B cell (primary cell): ENCODE data around the gene AHRR. TPM values are rescaled to one million over a fixed set of nuclear protein-coding genes. Genes with fewer than 3 reads are reported as not detected.

Experiments
- ATAC-seq: fragments of 200-7000 bp; cut with Tn5 transposase; one replicate; pipeline ENCODE4 v1.10.0; 2021; ENCODE audit warnings: low read depth, mild to moderate bottlenecking, moderate number of reproducible peaks, moderate library complexity
- CTCF ChIA-PET: fragments of 350-600 bp; sonication (Branson Sonifier 250); formaldehyde crosslinking; loops from one replicate; lab custom pipeline; 2021; ENCODE audit warnings: antibody characterized with exemption, inconsistent platforms; lab: Charles Lee
- POLR2A ChIA-PET: fragments of 350-600 bp; sonication (Branson Sonifier 250); formaldehyde crosslinking; loops from one replicate; lab custom pipeline; 2021; ENCODE audit warnings: antibody characterized with exemption; lab: Charles Lee
- DNase-seq: peaks from one replicate; pipeline ENCODE4 v3.0.0; 2013
- H2AFZ ChIP-seq: 2 replicates; pipeline ENCODE4 v1.6.1; 2012; ENCODE audit warnings: mild to moderate bottlenecking, low read depth, low read length; ENCODE audit not compliant: insufficient read depth, poor library complexity, severe bottlenecking
- H3K27ac ChIP-seq, 2 donors: 1 replicate in 1 of 2; 2 replicates in 1 of 2; pipeline ENCODE4 v1.5.1; 2012 to 2013; ENCODE audit warnings: low read length in 2 of 2, mild to moderate bottlenecking in 2 of 2, moderate library complexity in 1 of 2
- H3K27me3 ChIP-seq, 4 experiments: fragments of 200-600 bp in 1 of 4; sonication (generic) in 1 of 4; replicated peaks in 1 of 4; 1 replicate in 2 of 4; 2 replicates in 2 of 4; pipeline versions ENCODE4 v1.6.1 to v1.7.0; 2013 to 2016; ENCODE audit warnings: low read length in 3 of 4, mild to moderate bottlenecking in 2 of 4, mixed read lengths in 1 of 4, moderate library complexity in 1 of 4; ENCODE audit not compliant: insufficient read depth in 4 of 4, control insufficient read depth in 3 of 4; ENCODE audit errors: control extremely low read depth in 1 of 4
- H3K36me3 ChIP-seq, 2 experiments: replicated peaks in 1 of 2; 1 replicate in 1 of 2; 2 replicates in 1 of 2; pipeline versions ENCODE4 v1.6.1 to v1.7.1; 2013; ENCODE audit warnings: low read length in 1 of 2; ENCODE audit not compliant: insufficient read depth in 2 of 2, control insufficient read depth in 1 of 2; ENCODE audit errors: control extremely low read depth in 1 of 2, extremely low read depth in 1 of 2
- H3K4me1 ChIP-seq, 2 donors: fragments of 200-600 bp in 1 of 2; sonication (generic) in 1 of 2; 1 replicate in 1 of 2; 2 replicates in 1 of 2; pipeline versions ENCODE4 v1.5.1 to v1.6.1; 2013 to 2017; ENCODE audit warnings: low read length in 2 of 2; ENCODE audit not compliant: control insufficient read depth in 2 of 2, insufficient read depth in 2 of 2
- H3K4me2 ChIP-seq: replicated peaks from 2 replicates; pipeline ENCODE3; 2012; ENCODE audit warnings: mild to moderate bottlenecking, low read depth, low read length; ENCODE audit not compliant: poor library complexity, severe bottlenecking
- H3K4me3 ChIP-seq, 5 experiments: fragments of 200-600 bp in 1 of 5; sonication (generic) in 1 of 5; 1 replicate in 3 of 5; 2 replicates in 2 of 5; pipeline versions ENCODE4 v1.5.1 to v1.7.0; 2011 to 2016; ENCODE audit warnings: low read length in 4 of 5, mild to moderate bottlenecking in 4 of 5, low read depth in 2 of 5, control low read depth in 1 of 5, moderate library complexity in 1 of 5; ENCODE audit not compliant: insufficient read depth in 1 of 5; ENCODE audit errors: control extremely low read depth in 1 of 5, extremely low read depth in 1 of 5
- H3K79me2 ChIP-seq: fragments of 200-600 bp; sonication (generic); one replicate; pipeline ENCODE4 v1.6.0; 2016; ENCODE audit warnings: low read length; ENCODE audit not compliant: control insufficient read depth, insufficient read depth
- H3K9ac ChIP-seq: fragments of 200-600 bp; sonication (generic); 2 replicates; pipeline ENCODE4 v1.6.1; 2017; ENCODE audit warnings: mild to moderate bottlenecking, low read length, moderate library complexity
- H3K9me3 ChIP-seq, 3 donors: one replicate each; pipeline versions ENCODE4 v1.6.1 to v1.7.1; 2013; ENCODE audit warnings: low read length in 2 of 3; ENCODE audit not compliant: control insufficient read depth in 2 of 3, insufficient read depth in 1 of 3; ENCODE audit errors: control extremely low read depth in 1 of 3
- H4K20me1 ChIP-seq: 2 replicates; pipeline ENCODE4 v1.6.0; 2012; ENCODE audit warnings: mild to moderate bottlenecking, low read length; ENCODE audit not compliant: insufficient read depth, control insufficient read depth, poor library complexity, severe bottlenecking
- H3K27ac Mint-ChIP-seq: one replicate; pipeline ENCODE4 v1.8.0; 2021; ENCODE audit warnings: mixed read lengths
- H3K27me3 Mint-ChIP-seq: one replicate; pipeline ENCODE4 v1.8.0; 2021; ENCODE audit warnings: mixed read lengths
- H3K4me1 Mint-ChIP-seq: one replicate; pipeline ENCODE4 v1.8.0; 2021; ENCODE audit warnings: mixed read lengths
- H3K4me3 Mint-ChIP-seq: one replicate; pipeline ENCODE4 v1.8.0; 2021; ENCODE audit warnings: mixed read lengths
- H3K9me3 Mint-ChIP-seq: one replicate; pipeline ENCODE4 v1.8.0; 2022; ENCODE audit warnings: mixed read lengths; ENCODE audit not compliant: insufficient read depth
- EZH2 ChIP-seq: IDR thresholded peaks from 2 replicates; pipeline ENCODE4 v1.6.1; 2012; ENCODE audit warnings: borderline replicate concordance, low read depth, mild to moderate bottlenecking, moderate library complexity, low read length; ENCODE audit not compliant: insufficient read depth, poor library complexity, severe bottlenecking
- WGBS: methylation state at CpG from one replicate; pipeline ENCODE4 v1.1.5; 2013; ENCODE audit warnings: missing lambda C conversion rate; ENCODE audit not compliant: insufficient coverage; 5-methylcytosine and 5-hydroxymethylcytosine counted together
- intact Hi-C: fragments of 100-400 bp; cut with micrococcal nuclease; formaldehyde crosslinking; loops from one replicate; pipeline ENCODE4 v1.10.0; 2022
- polyA plus RNA-seq: library from polyadenylated mRNA; depleted of rRNA; stranded (reverse); fragments of >200 nt; gene quantifications from 2 replicates; pipeline ENCODE4 v1.2.3, GENCODE V29; 2012
- total RNA-seq, 2 donors: library from RNA; stranded (reverse); fragments of 120-200 nt in 1 of 2; gene quantifications; 1 replicate in 1 of 2; 2 replicates in 1 of 2; pipeline versions ENCODE4 v1.2.3 to v1.2.4, GENCODE V29; 2013 to 2022
- TF ChIP-seq, protein P1 (sequence below): fragments of 200-600 bp; IDR thresholded peaks from one replicate; pipeline ENCODE4 v1.8.0; 2022; ENCODE audit warnings: antibody characterized with exemption, mild to moderate bottlenecking

The AHRR gene
- total and polyA plus RNA-seq, 2 donors (not counting 1 experiment from before 2014, with no cell fraction given): 0.13 to 1.7 TPM

- Mint-ChIP-seq H3K9me3 (no peaks in the 10 kb centered on the region), H3K27ac (no peak overlapping the region), H3K4me1 (peaks cover 29% of the 10 kb centered on the region), H3K4me3 (no peak overlapping the region), H3K27me3 (peaks cover 21% of the 10 kb centered on the region)
- no peak for DNase-seq
- Histone ChIP-seq H3K27ac (no peak overlapping the region), H4K20me1 (no peaks in the 10 kb centered on the region), H3K9ac (no peak overlapping the region), H3K4me3 (no peak overlapping the region), H3K36me3 (no peaks in the 10 kb centered on the region), H3K9me3 (no peaks in the 10 kb centered on the region), H3K4me1 (peaks cover 27 to 30% of the 10 kb centered on the region in 2 donors), H3K4me2 (no peak overlapping the region), H3K27me3 (peaks cover 0 to 43% (median 10%) of the 10 kb centered on the region in 4 experiments), H2AFZ (no peak overlapping the region), H3K79me2 (no peaks in the 10 kb centered on the region)
- WGBS: 55% methylated on average over 9 of the region's 12 CpGs
- ATAC-seq: no peak
- POLR2A ChIA-PET: no interaction called here
- intact Hi-C loops: no loop called here
- no peak for TF ChIP-seq EZH2
- TF ChIP-seq, protein P1, sequence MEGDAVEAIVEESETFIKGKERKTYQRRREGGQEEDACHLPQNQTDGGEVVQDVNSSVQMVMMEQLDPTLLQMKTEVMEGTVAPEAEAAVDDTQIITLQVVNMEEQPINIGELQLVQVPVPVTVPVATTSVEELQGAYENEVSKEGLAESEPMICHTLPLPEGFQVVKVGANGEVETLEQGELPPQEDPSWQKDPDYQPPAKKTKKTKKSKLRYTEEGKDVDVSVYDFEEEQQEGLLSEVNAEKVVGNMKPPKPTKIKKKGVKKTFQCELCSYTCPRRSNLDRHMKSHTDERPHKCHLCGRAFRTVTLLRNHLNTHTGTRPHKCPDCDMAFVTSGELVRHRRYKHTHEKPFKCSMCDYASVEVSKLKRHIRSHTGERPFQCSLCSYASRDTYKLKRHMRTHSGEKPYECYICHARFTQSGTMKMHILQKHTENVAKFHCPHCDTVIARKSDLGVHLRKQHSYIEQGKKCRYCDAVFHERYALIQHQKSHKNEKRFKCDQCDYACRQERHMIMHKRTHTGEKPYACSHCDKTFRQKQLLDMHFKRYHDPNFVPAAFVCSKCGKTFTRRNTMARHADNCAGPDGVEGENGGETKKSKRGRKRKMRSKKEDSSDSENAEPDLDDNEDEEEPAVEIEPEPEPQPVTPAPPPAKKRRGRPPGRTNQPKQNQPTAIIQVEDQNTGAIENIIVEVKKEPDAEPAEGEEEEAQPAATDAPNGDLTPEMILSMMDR: no peak
- CTCF ChIA-PET: no interaction called here
These were observed 50.5 kb downstream of the AHRR start for GRCh38 chr5:371811-372555.

- H3K4me1 ChIP-seq: peaks cover 27 to 30% of the 10 kb centered on the region in 2 donors
- 94% methylated on average over 13 of the region's 13 CpGs for WGBS
- peaks cover 24% of the 10 kb centered on the region for H3K4me1 Mint-ChIP-seq
- peaks cover 0 to 43% (median 10%) of the 10 kb centered on the region in 4 experiments for H3K27me3 ChIP-seq
- no peak overlapping the region for H3K27ac ChIP-seq
- no peak overlapping the region for H3K4me2 ChIP-seq
- no peak overlapping the region for H3K27ac Mint-ChIP-seq
- ChIA-PET POLR2A (no interaction called here), CTCF (no interaction called here)
- no peaks in the 10 kb centered on the region for H4K20me1 ChIP-seq
- DNase-seq (no peak), ATAC-seq (no peak)
- no peaks in the 10 kb centered on the region for H3K36me3 ChIP-seq
- H3K4me3 Mint-ChIP-seq: no peak overlapping the region
- TF ChIP-seq, protein P1: no peak
- TF ChIP-seq EZH2: no peak
- H3K4me3 ChIP-seq: no peak overlapping the region
- H3K79me2 ChIP-seq: no peaks in the 10 kb centered on the region
- no peak overlapping the region for H2AFZ ChIP-seq
- no peaks in the 10 kb centered on the region for H3K9me3 Mint-ChIP-seq
- intact Hi-C loops: no loop called here
- H3K27me3 Mint-ChIP-seq: peaks cover 20% of the 10 kb centered on the region
- no peak overlapping the region for H3K9ac ChIP-seq
- H3K9me3 ChIP-seq: no peaks in the 10 kb centered on the region
These were observed 51.1 kb downstream of the AHRR start for GRCh38 chr5:372556-372995.
